ENCODE results near the gene GIMD1.
"Not testable (repeated sequence)": the region's sequence is repeated elsewhere in the genome, so short reads cannot be mapped to it uniquely, and the experiment has no call there.

The GIMD1 gene

DNA sequence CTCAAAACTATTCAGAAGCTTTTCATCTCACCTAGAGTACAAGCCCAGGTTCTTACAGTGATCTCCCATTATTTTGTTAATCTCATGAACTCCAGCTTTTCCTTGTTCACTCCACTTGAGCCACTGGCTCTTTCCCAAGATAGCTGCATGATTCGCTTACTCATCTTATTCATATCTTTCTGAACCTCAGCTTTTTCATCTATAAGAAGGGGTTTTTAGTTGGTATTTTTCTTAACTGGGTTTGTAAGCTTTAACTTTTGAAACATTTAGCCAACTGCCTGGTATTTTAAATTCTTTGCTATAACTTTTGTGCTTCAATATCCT lies 24.0 kb downstream of the GIMD1 start:
- DNase-seq: no peak

DNA sequence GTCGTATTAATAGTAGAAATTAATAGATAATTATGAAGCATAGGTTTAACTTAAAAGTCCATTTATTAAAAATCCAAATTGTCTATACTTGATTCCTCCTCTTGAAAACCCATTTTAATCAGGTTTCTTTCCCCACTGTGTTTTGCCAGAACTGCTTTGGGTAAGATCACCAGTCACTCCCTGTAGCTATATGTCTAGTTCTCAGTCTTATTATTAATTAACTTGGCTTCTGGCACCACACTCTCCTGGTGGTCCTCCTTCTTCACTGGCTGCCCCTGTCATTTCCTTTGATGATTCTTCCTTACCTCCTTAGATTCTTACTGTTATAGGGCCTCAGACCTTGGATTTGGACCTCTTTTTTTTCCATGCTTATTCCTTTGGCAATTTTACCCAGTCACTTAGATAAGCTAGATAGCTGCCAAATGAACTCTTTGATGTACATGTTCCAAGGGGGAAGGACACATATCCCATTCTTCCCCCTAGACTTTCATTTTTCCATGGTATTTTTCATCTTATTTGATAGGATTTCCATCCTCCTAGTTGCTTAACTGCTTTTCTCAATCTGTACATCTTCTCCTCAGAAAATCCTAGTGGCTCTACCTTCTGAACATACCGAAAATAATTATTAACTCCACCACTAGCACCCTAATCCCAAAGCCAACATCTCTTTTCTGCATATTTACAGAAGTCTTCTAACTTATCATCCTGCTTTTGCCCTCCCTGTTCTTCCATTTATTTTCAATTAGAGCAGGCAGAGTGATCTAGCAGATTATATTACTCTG lies 24.5 kb downstream of the GIMD1 start:
- no peak for DNase-seq

GRCh38 chr4:106340774-106341173 lies 27.8 kb downstream of the GIMD1 start:
- no peak for DNase-seq

DNA sequence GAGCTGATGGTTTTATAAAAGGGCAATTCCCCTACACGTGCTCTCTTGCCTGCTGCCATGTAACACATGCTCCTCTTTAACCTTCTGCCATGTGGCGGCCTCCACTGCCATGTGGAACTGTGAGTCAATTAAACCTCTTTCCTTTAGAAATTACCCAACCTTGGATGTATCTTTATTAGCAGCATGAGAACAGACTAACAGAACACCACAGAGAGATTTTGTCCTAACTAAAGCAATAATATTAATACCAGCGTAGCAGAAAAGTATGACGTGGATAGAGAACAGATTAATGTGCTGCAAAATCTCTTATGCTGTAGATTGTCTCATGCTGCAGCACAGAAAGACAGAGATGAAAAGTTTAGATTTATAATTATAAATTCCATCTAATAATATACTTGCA lies 29.1 kb downstream of the GIMD1 start:
- DNase-seq: no peak

DNA sequence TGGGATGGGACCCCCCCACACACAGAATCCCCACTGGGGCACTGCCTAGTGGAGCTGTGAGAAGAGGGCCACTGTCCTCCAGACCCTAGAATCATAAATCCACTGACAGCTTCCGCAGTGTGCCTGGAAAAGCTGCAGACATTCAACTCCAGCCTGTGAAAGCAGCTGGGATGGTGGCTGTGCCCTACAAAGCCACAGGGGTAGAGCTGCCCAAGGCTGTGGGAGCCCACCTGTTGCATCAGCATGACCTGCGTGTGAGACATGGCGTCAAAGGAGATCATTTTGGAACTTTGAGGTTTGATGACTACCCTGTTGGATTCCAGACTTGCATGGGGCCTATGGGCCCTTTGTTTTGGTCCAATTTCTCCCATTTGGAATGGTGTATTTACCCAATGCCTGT lies 29.9 kb downstream of the GIMD1 start:
- no peak for DNase-seq

GRCh38 chr4:106337916-106338315 lies 30.7 kb downstream of the GIMD1 start:
- no peak for DNase-seq

DNA sequence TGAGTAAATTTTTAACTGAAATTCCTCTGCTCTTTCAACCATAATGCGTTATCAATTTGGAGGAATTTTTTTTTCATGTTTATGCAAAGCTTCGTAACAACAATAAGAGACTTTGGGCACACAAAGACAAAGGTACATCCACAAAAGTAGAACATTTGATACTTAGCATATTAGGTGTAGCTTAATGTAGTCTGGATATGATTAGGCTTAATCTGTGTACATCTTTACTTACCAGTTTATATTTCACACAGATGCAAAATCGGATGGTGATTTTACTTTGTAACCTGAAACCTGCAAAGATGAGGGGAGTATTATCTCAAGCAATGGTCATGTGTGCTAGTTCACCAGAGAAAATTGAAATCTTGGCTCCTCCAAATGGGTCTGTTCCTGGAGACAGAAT lies 32.0 kb downstream of the GIMD1 start:
- no peak for DNase-seq

DNA sequence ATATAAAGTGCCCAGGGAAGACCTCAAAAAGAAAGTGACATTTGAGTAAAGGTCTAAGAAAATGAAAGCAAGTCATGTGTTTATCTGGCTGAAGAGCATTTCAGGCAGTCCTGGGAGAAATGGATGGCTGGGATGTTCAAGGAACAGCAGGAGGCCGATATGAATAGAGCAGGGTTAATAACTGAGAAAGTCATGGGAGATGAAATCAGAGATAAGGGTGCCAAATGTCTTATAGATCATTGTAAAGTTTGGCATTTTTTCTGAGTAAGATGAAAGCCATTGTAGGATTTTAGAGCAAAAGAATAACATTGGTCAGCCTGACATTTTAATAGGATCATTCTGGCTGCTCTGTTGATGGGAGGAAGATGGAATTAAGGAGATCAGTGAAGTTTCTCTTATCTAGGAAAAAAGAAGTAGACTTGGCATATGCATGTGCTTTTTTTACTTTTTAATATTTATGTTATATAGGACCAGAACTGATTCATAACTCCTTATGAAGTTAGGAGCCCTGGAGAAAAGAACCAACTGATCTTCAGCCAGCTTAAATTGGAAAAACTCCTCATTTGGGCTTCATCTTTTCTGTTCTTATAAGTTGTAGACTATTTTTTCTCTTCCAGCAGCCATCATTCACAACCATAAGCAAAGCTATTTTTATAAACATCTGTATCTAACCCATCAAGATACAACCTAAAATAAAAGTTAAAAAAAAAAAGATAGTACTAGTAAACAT lies 33.7 kb downstream of the GIMD1 start:
- DNase-seq: no peak

- no peak for DNase-seq
These were observed 35.4 kb downstream of the GIMD1 start for GRCh38 chr4:106333186-106333585.

GRCh38 chr4:106329041-106329618 lies 39.4 kb downstream of the GIMD1 start:
- peak; percentile 3 for DNase-seq

GRCh38 chr4:106325800-106326199 lies 42.8 kb downstream of the GIMD1 start:
- DNase-seq: no peak

DNA sequence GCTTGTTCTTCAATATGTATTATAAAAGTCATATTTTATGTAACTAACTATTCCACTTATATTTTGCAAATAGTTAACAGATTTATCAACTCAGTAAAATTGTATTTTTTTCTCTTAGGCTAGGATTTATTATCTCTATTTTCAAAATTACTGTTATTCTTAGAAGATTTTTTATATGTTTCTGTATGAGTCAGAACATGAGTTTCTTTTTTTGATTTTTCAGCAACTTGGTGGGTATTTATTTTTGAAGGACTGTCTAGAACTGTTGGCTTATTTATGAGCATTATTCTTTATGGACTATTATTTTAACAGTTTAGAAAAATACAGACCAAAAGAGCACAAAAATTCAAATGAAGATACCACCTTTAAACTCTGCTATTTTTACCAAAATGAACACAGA lies 45.5 kb downstream of the GIMD1 start:
- no peak for DNase-seq

DNA sequence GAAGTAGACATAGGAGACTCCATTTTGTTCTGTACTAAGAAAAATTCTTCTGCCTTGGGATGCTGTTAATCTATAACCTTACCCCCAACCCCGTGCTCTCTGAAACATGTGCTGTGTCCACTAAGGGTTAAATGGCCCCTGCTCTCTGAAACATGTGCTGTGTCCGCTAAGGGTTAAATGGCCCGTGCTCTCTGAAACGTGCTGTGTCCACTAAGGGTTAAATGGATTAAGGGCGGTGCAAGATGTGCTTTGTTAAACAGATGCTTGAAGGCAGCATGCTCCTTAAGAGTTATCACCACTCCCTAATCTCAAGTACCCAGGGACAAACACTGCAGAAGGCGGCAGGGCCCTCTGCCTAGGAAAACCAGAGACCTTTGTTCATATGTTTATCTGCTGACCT lies 46.8 kb downstream of the GIMD1 start:
- DNase-seq: not testable (repeated sequence)

GRCh38 chr4:106321168-106321567 lies 47.4 kb downstream of the GIMD1 start:
- DNase-seq: not testable (repeated sequence)

DNA sequence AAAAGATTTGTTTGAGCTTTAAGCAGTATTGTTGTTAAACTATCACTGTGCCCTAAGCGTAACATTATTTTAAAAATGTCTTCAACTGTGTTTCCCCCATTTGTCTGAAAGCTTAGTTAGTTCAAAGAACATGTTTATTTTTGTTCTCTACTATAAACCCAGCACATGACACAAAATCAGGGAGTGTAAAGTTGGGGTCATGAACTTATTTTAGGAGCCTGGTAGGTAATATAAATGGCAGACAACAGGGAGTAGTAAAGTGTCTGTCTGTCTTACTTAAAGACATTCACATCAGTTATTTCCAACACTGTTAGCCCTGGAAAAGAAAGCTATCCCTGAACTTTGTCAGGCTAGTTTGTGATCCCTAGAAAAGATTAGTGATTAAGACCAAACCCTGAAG lies 48.3 kb downstream of the GIMD1 start:
- DNase-seq: no peak

DNA sequence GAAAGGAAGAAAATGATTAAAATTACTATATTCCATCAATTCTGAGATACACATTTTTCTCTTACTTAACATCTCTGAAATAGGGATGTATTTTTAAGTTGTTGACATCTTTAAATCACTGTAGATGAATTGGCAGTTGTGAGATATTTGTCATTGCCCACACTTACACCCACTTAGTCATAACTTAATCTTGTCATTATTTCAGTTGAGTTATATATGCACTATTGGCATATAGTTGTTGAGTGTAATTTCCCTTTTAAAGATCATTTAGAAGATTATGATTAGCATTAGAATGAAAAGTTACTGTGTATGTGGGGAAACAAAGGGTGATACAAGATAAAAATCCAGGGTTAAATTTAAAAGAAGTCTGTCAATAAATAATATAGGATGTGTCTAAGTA lies 50.1 kb downstream of the GIMD1 start:
- no peak for DNase-seq

- DNase-seq: no peak
These were observed 50.8 kb downstream of the GIMD1 start for GRCh38 chr4:106317815-106318214.

DNA sequence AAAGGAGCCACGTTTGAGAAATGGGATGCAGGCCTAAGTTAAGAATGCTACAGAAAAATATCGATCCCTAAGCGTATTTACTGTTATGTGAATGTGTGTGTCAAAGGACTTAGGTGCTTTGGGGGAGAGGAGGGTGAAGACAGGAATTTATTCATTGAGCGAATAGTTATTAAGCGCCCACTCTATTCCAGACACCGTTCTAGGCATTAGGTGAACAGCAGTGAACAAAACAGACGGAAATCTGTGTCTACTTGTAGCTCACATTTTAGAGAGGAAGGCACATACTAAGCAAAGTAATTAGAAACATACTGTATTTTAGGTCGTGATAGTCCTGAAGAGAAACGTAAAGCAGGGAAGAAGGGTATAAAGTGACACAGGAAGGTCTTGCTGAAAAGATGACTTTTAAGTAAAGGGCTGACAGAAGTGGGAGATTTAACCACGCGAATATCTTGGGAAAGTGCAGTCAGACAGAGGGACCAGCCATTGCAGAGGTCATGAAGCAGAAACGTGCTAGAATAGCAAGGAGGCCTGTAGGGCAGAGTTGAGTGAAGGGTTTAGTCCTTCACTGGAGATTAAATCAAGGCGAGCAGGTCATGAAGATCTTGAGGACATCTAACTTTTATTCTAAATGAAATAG lies 51.7 kb downstream of the GIMD1 start:
- DNase-seq: no peak

- peak; percentile 99 for DNase-seq
These were observed 52.4 kb downstream of the GIMD1 start, which contains the start of the genes AIMP1 and TBCK for GRCh38 chr4:106315968-106316772. Gene AIMP1 (plus strand): TSS chr4:106316550. CDS start chr4:106325010, 8,460 bp downstream. Gene TBCK (minus strand): TSS chr4:106316209. CDS start chr4:106308960, 7,249 bp downstream.

DNA sequence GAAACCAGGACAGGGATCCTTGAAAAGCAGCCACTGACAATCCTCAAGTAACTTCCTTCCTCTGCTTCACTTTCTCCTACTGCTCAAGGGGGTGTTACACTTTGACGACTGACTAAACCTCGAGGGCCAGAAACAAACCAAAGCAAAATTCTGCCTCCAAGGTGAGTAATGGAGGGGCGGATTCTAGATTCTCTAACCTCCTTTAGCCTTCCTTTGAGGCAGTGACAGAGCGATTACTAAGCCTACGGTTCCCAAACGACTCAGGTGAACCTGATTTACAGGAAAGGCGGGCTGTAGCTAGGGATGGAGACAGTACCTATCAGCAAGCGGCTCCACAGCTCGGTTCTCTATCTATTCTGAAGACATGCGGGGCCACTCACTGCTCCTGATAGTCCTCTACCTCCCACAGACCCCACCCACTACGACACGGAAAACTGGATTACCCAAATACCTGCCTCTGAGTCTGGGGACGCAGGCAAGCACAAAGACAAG lies 53.1 kb downstream of the GIMD1 start:
- DNase-seq: no peak

- no peak for DNase-seq
These were observed 53.6 kb downstream of the GIMD1 start for GRCh38 chr4:106314960-106315359.

GRCh38 chr4:106312997-106313522 lies 55.5 kb downstream of the GIMD1 start:
- no peak for DNase-seq

All from retina (tissue), 1 donor.